GM12874 (cell line): Measurements from ENCODE around the gene EMP2.

Experiments used
- CTCF ChIP-seq: IDR thresholded peaks from 2 replicates; pipeline ENCODE4 v1.5.1; 2011; ENCODE audit warnings: low read depth, mild to moderate bottlenecking, control low read depth, low read length, moderate library complexity; ENCODE audit not compliant: insufficient read depth

The EMP2 gene

GRCh38 chr16:10606607-10607006, 26.2 kb upstream of the EMP2 start:
- no peak for TF ChIP-seq CTCF

- TF ChIP-seq CTCF = no peak
Observed at GRCh38 chr16:10605636-10606035, 25.2 kb upstream of the EMP2 start.

- no peak for TF ChIP-seq CTCF
Observed at GRCh38 chr16:10601444-10602408, 21.3 kb upstream of the EMP2 start.

- TF ChIP-seq CTCF = no peak
Observed at GRCh38 chr16:10600782-10601443, 20.5 kb upstream of the EMP2 start.

- no peak for TF ChIP-seq CTCF
Observed at GRCh38 chr16:10599626-10600025, 19.2 kb upstream of the EMP2 start.

- TF ChIP-seq CTCF = no peak
Observed at GRCh38 chr16:10598157-10598556, 17.8 kb upstream of the EMP2 start.

- TF ChIP-seq CTCF = peak; percentile 42
Observed at GRCh38 chr16:10597187-10597601, 16.8 kb upstream of the EMP2 start.
